Natural killer cell (primary cell): ENCODE measurements around the gene TRAF3IP1. TPM values are rescaled to one million over a fixed set of nuclear protein-coding genes. Genes with fewer than 3 reads are reported as not detected.

Source experiments
- ATAC-seq, 3 donors: fragments of 150-1000 bp in 2 of 3; fragments of 200-7000 bp in 1 of 3; cut with Tn5 transposase; 1 replicate in 1 of 3; 2 replicates in 2 of 3; pipeline ENCODE4 v1.10.0; 2021; ENCODE audit warnings: mild to moderate bottlenecking in 2 of 3, moderate library complexity in 2 of 3
- DNase-seq, 2 donors: peaks; one replicate each; pipeline versions ENCODE4 v3.0.0 to v3.0.0-alpha.2; 2013 to 2021; ENCODE audit warnings: mixed read lengths in 1 of 2
- H3K27ac ChIP-seq: one replicate; pipeline ENCODE4 v1.5.1; 2013; ENCODE audit warnings: mild to moderate bottlenecking, low read length
- H3K27me3 ChIP-seq: one replicate; pipeline ENCODE4 v1.6.1; 2013; ENCODE audit warnings: low read length; ENCODE audit not compliant: control insufficient read depth, insufficient read depth
- H3K36me3 ChIP-seq: one replicate; pipeline ENCODE4 v1.6.1; 2013; ENCODE audit warnings: low read length; ENCODE audit not compliant: control insufficient read depth, insufficient read depth
- H3K4me1 ChIP-seq: one replicate; pipeline ENCODE4 v1.6.1; 2013; ENCODE audit warnings: low read length; ENCODE audit not compliant: control insufficient read depth, insufficient read depth
- H3K4me3 ChIP-seq: one replicate; pipeline ENCODE4 v1.5.1; 2013; ENCODE audit warnings: low read length
- H3K9me3 ChIP-seq: one replicate; pipeline ENCODE4 v1.6.1; 2013; ENCODE audit warnings: low read length; ENCODE audit not compliant: control insufficient read depth, insufficient read depth
- H3K27ac Mint-ChIP-seq, 2 donors: one replicate each; pipeline ENCODE4 v1.8.0; 2022; ENCODE audit warnings: mild to moderate bottlenecking in 2 of 2, mixed read lengths in 2 of 2, moderate library complexity in 1 of 2
- H3K27me3 Mint-ChIP-seq, 2 donors: one replicate each; pipeline ENCODE4 v1.8.0; 2022; ENCODE audit warnings: low read depth in 2 of 2, mixed read lengths in 2 of 2
- H3K36me3 Mint-ChIP-seq: one replicate; pipeline ENCODE4 v1.8.0; 2022; ENCODE audit warnings: mixed read lengths
- H3K4me1 Mint-ChIP-seq, 2 donors: one replicate each; pipeline ENCODE4 v1.8.0; 2022; ENCODE audit warnings: mixed read lengths in 2 of 2
- H3K4me3 Mint-ChIP-seq: one replicate; pipeline ENCODE4 v1.8.0; 2022; ENCODE audit warnings: mild to moderate bottlenecking, moderate library complexity, mixed read lengths
- H3K9me3 Mint-ChIP-seq, 2 donors: one replicate each; pipeline ENCODE4 v1.8.0; 2022; ENCODE audit warnings: mixed read lengths in 2 of 2
- CTCF ChIP-seq: fragments of 200-600 bp; IDR thresholded peaks from one replicate; pipeline ENCODE4 v1.8.0; 2022; ENCODE audit warnings: antibody characterized with exemption
- WGBS: methylation state at CpG from one replicate; pipeline ENCODE4 v1.1.7; 2013; ENCODE audit warnings: missing lambda C conversion rate; ENCODE audit not compliant: insufficient coverage; 5-methylcytosine and 5-hydroxymethylcytosine counted together
- intact Hi-C: fragments of 100-400 bp; cut with micrococcal nuclease; formaldehyde crosslinking; loops from one replicate; pipeline ENCODE4 v1.14.2; 2022
- total RNA-seq, 4 donors: library from RNA; stranded (reverse); fragments of 120-200 nt in 1 of 4; gene quantifications; one replicate each; pipeline versions ENCODE4 v1.2.3 to v1.2.4, GENCODE V29; 2013 to 2022

Gene TRAF3IP1
- total RNA-seq, 3 donors from 2014 or later (not counting 1 experiment from before 2014, with no cell fraction given), result 9.7 to 11.9 (median 11.3) TPM

GRCh38 chr2:238383135-238383534, 62.8 kb downstream of the TRAF3IP1 start:
- H3K27ac ChIP-seq, result no peak overlapping the region
- H3K4me1 ChIP-seq, result peaks cover 35% of the 10 kb centered on the region
- H3K27me3 Mint-ChIP-seq, result no peaks in the 10 kb centered on the region

GRCh38 chr2:238383743-238384380, 63.5 kb downstream of the TRAF3IP1 start:
- Mint-ChIP-seq H3K4me1 (peaks cover 28 to 55% of the 10 kb centered on the region in 2 donors), H3K9me3 (no peaks in the 10 kb centered on the region), H3K36me3 (no peaks in the 10 kb centered on the region), H3K27me3 (no peaks in the 10 kb centered on the region), H3K4me3 (no peak overlapping the region), H3K27ac (peak overlapping the region in 1 of 2 donors; percentile 30)
- no peak overlapping the region for H3K27ac ChIP-seq
- DNase-seq, result no peak
- intact Hi-C loops, result no loop called here
- H3K36me3 ChIP-seq, result no peaks in the 10 kb centered on the region
- no peaks in the 10 kb centered on the region for H3K9me3 ChIP-seq
- no peaks in the 10 kb centered on the region for H3K27me3 ChIP-seq
- peaks cover 31% of the 10 kb centered on the region for H3K4me1 ChIP-seq
- no peak overlapping the region for H3K4me3 ChIP-seq
- ATAC-seq, result no peak
- WGBS, result 78% methylated on average over 6 of the region's 7 CpGs
- TF ChIP-seq CTCF, result no peak

More at GRCh38 chr2:238383135-238383534, 62.8 kb downstream of the TRAF3IP1 start:
- H3K36me3 Mint-ChIP-seq, result no peaks in the 10 kb centered on the region
- H3K36me3 ChIP-seq, result no peaks in the 10 kb centered on the region
- H3K9me3 ChIP-seq, result no peaks in the 10 kb centered on the region
- no peaks in the 10 kb centered on the region for H3K27me3 ChIP-seq
- intact Hi-C loops, result no loop called here
- H3K27ac Mint-ChIP-seq, result peak overlapping the region in 1 of 2 donors; percentile 47
- no peaks in the 10 kb centered on the region for H3K9me3 Mint-ChIP-seq
- H3K4me3 ChIP-seq, result no peak overlapping the region
- H3K4me3 Mint-ChIP-seq, result no peak overlapping the region
- 97% methylated on average over 5 of the region's 5 CpGs for WGBS
- no peak for DNase-seq
- no peak for ATAC-seq
- no peak for TF ChIP-seq CTCF
- peaks cover 28 to 56% of the 10 kb centered on the region in 2 donors for H3K4me1 Mint-ChIP-seq

- Histone ChIP-seq H3K27me3 (no peaks in the 10 kb centered on the region), H3K4me1 (peaks cover 11% of the 10 kb centered on the region), H3K27ac (peak overlapping the region; percentile 27), H3K4me3 (no peak overlapping the region), H3K36me3 (no peaks in the 10 kb centered on the region), H3K9me3 (no peaks in the 10 kb centered on the region)
- TF ChIP-seq CTCF, result no peak
- H3K27ac Mint-ChIP-seq, result peak overlapping the region; percentile 71 to 74
- DNase-seq, result no peak
- WGBS, result no CpG with 5 or more reads among the region's 4 CpGs
- no peaks in the 10 kb centered on the region for H3K36me3 Mint-ChIP-seq
- no peaks in the 10 kb centered on the region for H3K9me3 Mint-ChIP-seq
- ATAC-seq, result peak; percentile 52 to 69 (median 52)
- no peaks in the 10 kb centered on the region for H3K27me3 Mint-ChIP-seq
- H3K4me3 Mint-ChIP-seq, result peak overlapping the region; percentile 52
- intact Hi-C loops, result no loop called here
- H3K4me1 Mint-ChIP-seq, result peaks cover 10 to 25% of the 10 kb centered on the region in 2 donors
Measured at GRCh38 chr2:238387332-238387731, 67.0 kb downstream of the TRAF3IP1 start.

GRCh38 chr2:238388794-238389193, 68.5 kb downstream of the TRAF3IP1 start:
- Histone ChIP-seq H3K36me3 (no peaks in the 10 kb centered on the region), H3K27ac (no peak overlapping the region), H3K4me1 (peaks cover 11% of the 10 kb centered on the region), H3K4me3 (no peak overlapping the region), H3K27me3 (no peaks in the 10 kb centered on the region), H3K9me3 (no peaks in the 10 kb centered on the region)
- WGBS, result 93% methylated on average over 8 of the region's 8 CpGs
- Mint-ChIP-seq H3K36me3 (no peaks in the 10 kb centered on the region), H3K27me3 (no peaks in the 10 kb centered on the region), H3K27ac (no peak overlapping the region), H3K4me1 (peaks cover 10 to 15% of the 10 kb centered on the region in 2 donors), H3K9me3 (no peaks in the 10 kb centered on the region), H3K4me3 (no peak overlapping the region)
- DNase-seq (no peak), ATAC-seq (no peak)
- no peak for TF ChIP-seq CTCF
- intact Hi-C loops, result no loop called here
